ENCODE measurements around the gene RSPH1.
A peak's percentile ranks its signal among the peaks of the same experiment; 100 is the strongest.

Gene RSPH1

DNA sequence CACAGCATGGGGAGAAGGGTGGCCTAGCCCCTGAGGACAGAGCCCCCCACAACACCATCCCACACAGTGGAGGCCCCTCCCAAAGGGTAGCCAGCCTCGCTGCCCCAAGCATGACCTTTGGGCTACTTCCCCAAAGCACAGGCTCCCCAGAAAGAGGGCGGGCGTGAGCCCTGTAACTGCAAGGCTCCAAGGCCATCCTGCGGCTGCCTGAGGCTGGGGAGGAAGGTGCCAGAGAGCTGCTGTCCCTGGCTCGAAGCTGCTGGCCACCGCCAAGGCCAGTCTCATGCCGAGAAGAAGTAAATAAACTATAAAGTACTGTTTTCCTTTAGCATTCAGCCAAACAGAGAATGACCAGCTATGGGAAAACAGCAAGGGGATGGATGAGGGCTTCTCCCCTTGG lies 64.8 kb downstream of the RSPH1 start:
- DNase-seq (ENCODE audit: low read depth in 2 of 2, low spot score in 1 of 2), result no peak

DNA sequence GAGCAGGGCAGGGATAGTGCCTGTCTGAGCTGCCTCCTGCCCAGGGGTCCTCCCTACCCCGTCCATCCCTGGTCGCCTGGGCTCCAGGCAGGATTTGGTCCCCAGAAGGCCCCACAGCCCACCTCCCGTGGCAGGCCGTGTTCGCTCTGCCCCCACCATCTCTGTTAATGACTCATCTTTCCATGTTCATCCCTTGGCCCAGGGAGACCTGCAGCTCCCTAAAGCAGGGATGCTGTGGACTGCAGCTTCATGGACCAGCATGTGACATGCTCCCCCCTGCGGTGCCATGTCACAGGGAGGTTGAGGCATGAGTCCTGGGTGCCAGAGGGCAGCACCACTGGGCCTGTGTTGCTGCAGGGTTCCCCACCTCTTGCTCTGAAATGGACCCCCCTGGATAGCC lies 65.5 kb downstream of the RSPH1 start:
- DNase-seq (ENCODE audit: low read depth in 2 of 2, low spot score in 1 of 2), result no peak

DNA sequence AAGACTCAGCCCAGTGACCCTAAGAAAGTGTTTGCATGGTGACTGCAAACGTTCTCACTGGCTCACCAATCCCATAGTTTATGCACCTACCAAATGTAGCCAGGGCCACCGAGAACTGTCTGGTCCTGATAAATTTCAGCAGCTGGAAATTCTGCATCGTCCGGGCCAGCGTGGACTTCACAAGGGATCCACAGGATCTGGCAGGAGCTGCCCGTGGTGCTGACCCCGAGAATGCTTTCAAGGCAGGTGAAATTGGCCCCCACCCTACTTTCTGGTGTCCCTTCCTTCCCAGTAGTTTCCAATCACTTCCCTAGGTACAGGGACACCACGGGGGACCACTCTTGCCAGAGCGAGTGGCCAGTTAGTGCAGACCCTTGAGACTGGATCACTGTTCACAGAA lies 66.2 kb downstream of the RSPH1 start:
- DNase-seq (ENCODE audit: low read depth in 2 of 2, low spot score in 1 of 2), result no peak

DNA sequence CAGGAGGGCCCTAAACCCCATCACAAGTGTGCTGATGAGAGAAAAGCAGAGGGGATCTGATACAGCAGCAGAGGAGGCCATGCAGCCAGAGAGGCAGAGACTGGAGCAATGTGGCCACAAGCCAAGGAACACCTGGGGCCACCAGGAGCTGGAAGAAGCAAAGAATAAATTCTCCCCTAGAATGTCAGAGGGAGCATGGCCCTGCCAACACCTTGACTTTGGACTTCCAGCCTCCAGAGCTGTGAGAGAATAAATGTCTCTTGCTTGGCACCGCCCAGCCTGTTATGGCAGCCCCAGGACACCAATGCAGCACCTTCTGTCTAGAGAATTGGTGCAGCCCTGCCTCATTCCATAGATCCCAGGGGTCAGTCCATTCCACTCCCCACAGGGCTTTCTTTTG lies 67.0 kb downstream of the RSPH1 start:
- no peak for DNase-seq (ENCODE audit: low read depth in 2 of 2, low spot score in 1 of 2)

DNA sequence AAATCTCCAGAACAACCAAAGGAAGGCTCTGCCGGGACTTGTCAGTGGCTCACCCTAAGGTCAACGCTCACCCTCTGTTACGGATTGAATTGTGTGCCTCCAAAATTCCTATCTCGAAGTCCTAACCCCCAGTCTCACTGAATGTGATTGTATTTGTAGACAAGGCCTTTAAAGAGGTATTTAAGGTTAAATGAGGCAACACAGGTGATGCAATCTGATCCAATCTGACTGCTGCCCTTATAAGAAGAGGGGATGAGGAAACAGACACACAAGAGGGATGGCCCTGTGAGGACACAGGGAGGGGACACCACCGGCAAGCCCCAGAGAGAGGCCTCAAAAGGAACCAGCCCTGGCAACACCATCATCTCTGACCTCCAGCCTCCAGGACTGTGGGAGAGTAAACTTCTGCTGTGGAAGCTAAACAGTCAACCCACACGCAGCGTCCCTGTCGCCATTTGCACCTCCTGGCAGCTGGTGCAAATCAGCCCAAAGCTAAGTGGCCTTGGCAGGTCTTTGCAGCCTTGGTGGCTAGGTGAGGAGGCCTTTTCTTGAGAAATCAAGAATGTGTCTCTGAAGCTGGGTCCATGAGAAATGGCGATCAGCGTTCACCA lies 68.1 kb downstream of the RSPH1 start:
- DNase-seq (ENCODE audit: low read depth in 2 of 2, low spot score in 1 of 2), result no peak

DNA sequence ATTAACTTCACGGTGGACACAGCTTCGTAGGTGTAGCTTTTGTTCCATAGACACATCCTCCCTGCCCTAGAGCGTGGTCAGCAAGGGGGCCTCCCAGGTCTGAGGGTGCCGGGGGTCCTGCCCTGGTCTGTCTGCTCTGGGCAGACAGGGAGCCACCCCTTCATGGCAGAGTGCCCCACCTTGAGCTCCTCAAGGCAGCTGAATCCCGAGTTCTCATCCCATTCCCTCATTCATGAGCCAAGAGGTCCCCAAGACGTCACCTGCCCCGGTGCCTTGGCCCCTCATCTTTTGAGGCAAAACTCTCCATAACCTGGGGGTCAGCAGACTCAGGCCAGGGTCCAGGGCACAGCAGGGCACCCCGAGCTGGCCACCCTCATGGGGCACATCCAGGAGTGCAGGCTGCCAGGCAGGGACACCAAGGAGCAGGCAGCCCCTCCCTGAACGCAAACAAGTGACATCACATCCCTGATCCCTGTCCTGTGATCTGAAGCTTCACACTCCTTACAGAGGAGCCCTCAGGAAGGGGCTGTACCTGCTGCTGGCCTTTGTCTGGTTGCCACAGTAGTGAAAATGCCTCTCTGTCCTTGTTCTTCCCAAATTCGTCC lies 69.0 kb downstream of the RSPH1 start:
- DNase-seq (ENCODE audit: low read depth in 2 of 2, low spot score in 1 of 2), result no peak

DNA sequence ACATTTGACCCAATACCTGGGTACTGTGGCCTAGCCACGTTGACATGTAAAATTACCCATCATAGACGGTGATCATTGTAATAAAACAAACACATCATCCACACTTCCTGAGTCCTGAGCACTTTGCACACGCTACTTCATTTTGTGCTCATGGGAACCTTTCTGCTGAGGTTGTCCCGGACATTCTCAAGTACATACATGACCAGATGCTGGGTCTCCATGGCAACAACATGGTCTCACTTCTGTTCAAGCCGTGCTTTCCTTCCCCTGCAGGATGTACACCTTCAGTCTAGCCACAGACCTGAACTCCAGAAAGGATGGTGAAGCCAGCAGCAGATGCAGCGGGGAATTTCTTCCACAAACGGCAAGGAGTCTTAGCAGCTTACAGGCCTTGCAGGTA lies 69.6 kb downstream of the RSPH1 start:
- no peak for DNase-seq (ENCODE audit: low read depth in 2 of 2, low spot score in 1 of 2)

DNA sequence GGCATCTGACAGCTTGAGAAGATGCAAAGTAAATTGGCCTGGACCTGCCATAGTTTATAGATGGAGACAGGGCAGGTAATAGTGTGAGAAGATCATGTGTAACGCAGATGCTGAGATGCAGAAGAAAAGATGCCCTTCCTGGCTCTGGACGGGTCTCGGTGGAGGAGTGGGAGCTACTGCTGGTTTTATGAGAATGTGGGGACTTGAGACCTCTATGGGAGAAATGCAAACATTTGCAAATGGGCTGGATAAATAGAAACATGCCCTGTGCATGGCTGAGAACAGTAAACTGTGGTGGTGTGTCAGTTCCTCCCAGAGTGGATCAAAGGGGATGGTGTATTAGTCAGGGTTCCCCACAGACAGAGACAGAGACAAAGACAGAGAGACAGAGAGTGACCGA lies 70.4 kb downstream of the RSPH1 start:
- no peak for DNase-seq (ENCODE audit: low read depth in 2 of 2, low spot score in 1 of 2)

DNA sequence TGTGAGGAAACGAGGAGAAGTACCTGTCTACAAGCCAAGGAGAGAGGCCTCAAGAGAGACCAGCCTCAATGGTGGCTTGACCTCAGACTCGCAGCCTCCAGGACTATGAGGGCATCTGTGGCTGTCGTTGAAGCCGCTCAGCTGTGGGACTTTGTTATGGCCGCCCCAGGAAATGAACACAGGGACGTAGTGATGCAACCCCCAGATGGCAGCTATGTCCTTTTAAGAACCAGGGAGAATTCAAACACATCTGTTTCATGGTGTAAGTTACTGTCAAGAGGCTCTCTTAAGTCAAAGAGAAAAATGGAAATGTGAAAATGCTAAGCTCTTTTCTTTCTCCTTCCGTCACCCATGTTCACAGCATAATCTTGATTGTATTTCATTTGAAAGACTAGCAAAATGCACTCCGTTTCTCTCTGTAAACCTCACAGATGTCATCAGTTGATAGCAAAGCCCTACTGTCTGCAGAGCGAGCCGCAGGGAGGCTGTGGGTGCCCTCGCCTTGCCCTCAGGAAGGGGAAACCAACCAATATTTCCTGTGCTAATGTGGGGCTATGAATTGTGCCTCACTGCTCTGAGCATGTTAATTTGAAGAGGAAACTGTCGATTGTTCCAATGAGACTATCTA lies 71.0 kb downstream of the RSPH1 start:
- peak; percentile 26 to 65 for DNase-seq (ENCODE audit: low read depth in 2 of 2, low spot score in 1 of 2)

DNA sequence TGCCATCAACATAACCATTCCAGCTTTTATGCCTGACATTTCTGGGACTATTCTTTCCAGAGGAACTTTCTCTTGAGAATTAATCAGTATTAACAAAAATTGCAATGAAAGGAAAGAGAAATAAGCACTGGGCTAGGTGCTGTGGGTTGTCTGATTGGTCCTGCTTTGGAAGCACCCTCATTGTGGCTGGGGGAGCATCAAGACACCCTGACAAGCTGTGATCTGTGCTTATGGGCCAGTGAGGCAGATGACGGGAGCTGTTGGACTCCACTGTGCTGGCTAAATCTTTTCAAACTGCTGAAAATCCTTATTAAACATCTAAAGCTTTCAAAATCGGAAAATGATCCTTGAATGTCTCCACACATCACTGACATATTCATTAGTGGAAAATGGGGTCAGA lies 72.3 kb downstream of the RSPH1 start:
- no peak for DNase-seq (ENCODE audit: low read depth in 2 of 2, low spot score in 1 of 2)

DNA sequence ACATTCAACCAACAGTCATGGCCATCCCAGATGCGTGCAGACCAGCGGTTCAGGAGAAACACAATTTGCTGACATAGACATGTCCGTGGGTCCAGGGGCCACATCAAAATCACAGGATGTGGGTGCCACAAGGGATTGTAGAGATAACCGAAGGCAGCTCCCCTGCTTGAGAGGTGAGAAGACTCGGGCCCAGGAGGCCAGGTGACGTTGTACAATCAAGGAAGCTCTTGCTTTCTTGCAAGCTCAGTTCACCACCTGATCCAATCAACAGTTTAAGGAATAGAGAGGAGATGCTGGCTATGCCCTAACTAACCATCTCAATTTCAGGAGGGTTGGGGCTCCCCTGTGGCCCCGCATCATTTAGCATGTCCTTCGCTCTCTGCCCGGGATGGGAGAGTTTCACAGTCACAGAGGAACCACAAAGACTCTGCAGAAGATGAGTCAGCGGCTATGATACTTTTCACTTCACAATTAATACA lies 72.8 kb downstream of the RSPH1 start:
- peak in 1 of 2 donors; percentile 22 for DNase-seq (ENCODE audit: low read depth in 2 of 2, low spot score in 1 of 2)

Data from stimulated activated CD8-positive, alpha-beta memory T cell treated with anti-CD3 and anti-CD28 coated beads, Interleukin-4, amount 100 ng/mL, for 1 hour (primary cell).